Measurements from ENCODE around the gene KRTAP25-1. TPM values are rescaled to one million over a fixed set of nuclear protein-coding genes. Genes with fewer than 3 reads are reported as not detected.

KRTAP25-1 gene
- total RNA-seq, 1 experiment from 2014 or later: not detected

DNA sequence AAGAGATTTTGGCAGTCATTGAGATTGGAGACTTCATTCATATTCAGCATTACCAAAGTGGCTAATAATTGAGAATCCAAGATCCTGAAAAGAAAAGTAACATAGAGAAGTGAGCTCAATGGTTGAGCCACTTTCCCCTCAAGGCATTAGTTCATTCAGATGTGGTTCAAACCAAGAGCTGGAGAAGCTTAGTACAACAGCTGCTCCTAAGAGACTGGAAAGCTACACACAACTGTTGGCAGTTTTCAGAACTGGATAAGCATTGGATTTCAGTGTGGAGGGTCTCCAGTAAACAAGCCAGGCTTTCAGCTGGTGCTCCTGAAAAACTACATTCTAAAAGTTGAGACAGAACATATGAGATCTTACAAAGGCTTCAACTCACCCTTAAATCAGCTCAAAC lies 44.3 kb downstream of the KRTAP25-1 start:
- TF ChIP-seq, protein P1, sequence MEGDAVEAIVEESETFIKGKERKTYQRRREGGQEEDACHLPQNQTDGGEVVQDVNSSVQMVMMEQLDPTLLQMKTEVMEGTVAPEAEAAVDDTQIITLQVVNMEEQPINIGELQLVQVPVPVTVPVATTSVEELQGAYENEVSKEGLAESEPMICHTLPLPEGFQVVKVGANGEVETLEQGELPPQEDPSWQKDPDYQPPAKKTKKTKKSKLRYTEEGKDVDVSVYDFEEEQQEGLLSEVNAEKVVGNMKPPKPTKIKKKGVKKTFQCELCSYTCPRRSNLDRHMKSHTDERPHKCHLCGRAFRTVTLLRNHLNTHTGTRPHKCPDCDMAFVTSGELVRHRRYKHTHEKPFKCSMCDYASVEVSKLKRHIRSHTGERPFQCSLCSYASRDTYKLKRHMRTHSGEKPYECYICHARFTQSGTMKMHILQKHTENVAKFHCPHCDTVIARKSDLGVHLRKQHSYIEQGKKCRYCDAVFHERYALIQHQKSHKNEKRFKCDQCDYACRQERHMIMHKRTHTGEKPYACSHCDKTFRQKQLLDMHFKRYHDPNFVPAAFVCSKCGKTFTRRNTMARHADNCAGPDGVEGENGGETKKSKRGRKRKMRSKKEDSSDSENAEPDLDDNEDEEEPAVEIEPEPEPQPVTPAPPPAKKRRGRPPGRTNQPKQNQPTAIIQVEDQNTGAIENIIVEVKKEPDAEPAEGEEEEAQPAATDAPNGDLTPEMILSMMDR (IDR thresholded peaks at IDR 0.05; ENCODE audit: unreplicated experiment): no peak
- BruUV-seq (replicated peaks): no TSS peak

DNA sequence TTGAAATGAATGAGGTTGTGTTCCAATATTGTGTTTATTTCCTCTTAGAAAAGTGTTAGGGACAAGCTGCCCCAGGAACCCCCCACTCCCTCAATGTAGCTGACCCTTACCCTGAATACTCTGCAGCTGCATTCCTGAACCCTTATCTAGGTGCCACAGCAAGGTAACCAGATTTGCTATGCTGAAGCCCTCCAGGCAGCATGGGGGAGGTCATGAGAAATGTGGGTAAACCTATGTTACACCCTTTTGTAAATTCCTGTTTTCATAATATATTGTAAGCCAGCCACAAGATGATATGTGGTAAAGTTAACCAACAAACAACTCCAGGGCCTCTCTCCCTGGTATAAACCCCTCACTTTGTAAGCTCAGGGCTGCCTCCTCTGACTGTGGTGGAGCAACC lies 45.6 kb downstream of the KRTAP25-1 start:
- DNase-seq (ENCODE audit: unreplicated experiment): no peak

More for the DNA sequence above, 44.3 kb downstream of the KRTAP25-1 start:
- no peak overlapping the region for H3K4me3 Mint-ChIP-seq (ENCODE audit: unreplicated experiment)
- no peak overlapping the region for H3K27ac Mint-ChIP-seq (ENCODE audit: low read depth, unreplicated experiment)
- POLR2A ChIA-PET: no interaction called here
- H3K9me3 Mint-ChIP-seq (ENCODE audit: unreplicated experiment): no peaks in the 10 kb centered on the region
- no peaks in the 10 kb centered on the region for H3K36me3 Mint-ChIP-seq (ENCODE audit: insufficient read depth, unreplicated experiment)
- intact Hi-C loops (cut with micrococcal nuclease): no loop called here
- no peaks in the 10 kb centered on the region for H3K27me3 Mint-ChIP-seq (ENCODE audit: insufficient read depth, unreplicated experiment)
- no peaks in the 10 kb centered on the region for H3K4me1 Mint-ChIP-seq (ENCODE audit: insufficient read depth, unreplicated experiment)
- DNase-seq (ENCODE audit: unreplicated experiment): no peak
- CTCF ChIA-PET: interaction anchor here (1.2 to 3.3 kb wide), 2 partner anchors 12 to 50 kb away, joined by 3 to 14 read pairs; no protein-coding TSS in a partner anchor

DNA sequence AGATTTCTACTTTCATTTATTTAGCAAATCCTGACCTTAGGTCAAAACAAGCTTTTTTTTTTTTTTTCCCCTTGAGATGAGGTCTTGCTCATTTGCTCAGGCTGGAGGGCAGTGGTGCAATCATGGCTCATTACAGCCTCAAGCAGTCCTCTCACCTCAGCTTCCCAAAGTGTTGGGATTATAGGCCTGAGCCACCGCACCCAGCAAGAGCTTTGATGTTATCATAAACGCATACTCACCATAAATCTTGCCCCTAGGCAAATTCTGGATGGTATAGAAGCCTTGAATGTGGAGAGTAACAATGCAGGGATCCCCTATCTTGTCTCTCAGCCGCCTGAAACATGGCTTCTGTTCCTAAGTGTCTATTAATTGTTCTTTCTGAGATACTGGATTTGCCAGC lies 48.7 kb downstream of the KRTAP25-1 start:
- TF ChIP-seq, protein P1 (IDR thresholded peaks at IDR 0.05; ENCODE audit: unreplicated experiment): no peak
- no TSS peak for BruUV-seq (replicated peaks)
- no peak for DNase-seq (ENCODE audit: unreplicated experiment)
- Mint-ChIP-seq H3K27ac (ENCODE audit: low read depth, unreplicated experiment) (no peak overlapping the region), H3K4me1 (ENCODE audit: insufficient read depth, unreplicated experiment) (no peaks in the 10 kb centered on the region), H3K4me3 (ENCODE audit: unreplicated experiment) (no peak overlapping the region), H3K27me3 (ENCODE audit: insufficient read depth, unreplicated experiment) (no peaks in the 10 kb centered on the region), H3K36me3 (ENCODE audit: insufficient read depth, unreplicated experiment) (no peaks in the 10 kb centered on the region), H3K9me3 (ENCODE audit: unreplicated experiment) (no peaks in the 10 kb centered on the region)
- ChIA-PET POLR2A (interaction anchor here (0.8 kb wide), 1 partner anchor 13 kb away, joined by 3 read pairs; no protein-coding TSS in a partner anchor), CTCF (interaction anchor here (0.6 to 1.3 kb wide), 4 partner anchors 30 to 1373 kb away, joined by 3 to 4 read pairs (median 3); no protein-coding TSS in a partner anchor)
- intact Hi-C loops (cut with micrococcal nuclease): no loop called here

More for the DNA sequence above, 45.6 kb downstream of the KRTAP25-1 start:
- POLR2A ChIA-PET: no interaction called here
- no peaks in the 10 kb centered on the region for H3K4me1 Mint-ChIP-seq (ENCODE audit: insufficient read depth, unreplicated experiment)
- intact Hi-C loops (cut with micrococcal nuclease): no loop called here
- TF ChIP-seq, protein P1 (IDR thresholded peaks at IDR 0.05; ENCODE audit: unreplicated experiment): no peak
- H3K9me3 Mint-ChIP-seq (ENCODE audit: unreplicated experiment): no peaks in the 10 kb centered on the region
- H3K4me3 Mint-ChIP-seq (ENCODE audit: unreplicated experiment): no peak overlapping the region
- no peaks in the 10 kb centered on the region for H3K36me3 Mint-ChIP-seq (ENCODE audit: insufficient read depth, unreplicated experiment)
- H3K27ac Mint-ChIP-seq (ENCODE audit: low read depth, unreplicated experiment): no peak overlapping the region
- CTCF ChIA-PET: interaction anchor here (0.6 to 3.3 kb wide), 3 partner anchors 14 to 49 kb away, joined by 3 to 14 read pairs (median 3); no protein-coding TSS in a partner anchor
- no TSS peak for BruUV-seq (replicated peaks)
- H3K27me3 Mint-ChIP-seq (ENCODE audit: insufficient read depth, unreplicated experiment): no peaks in the 10 kb centered on the region

Other genes with a start within 250 kb of the KRTAP25-1 start
- not detected in 2 replicates for gene CLDN17, start 122.7 kb downstream of the KRTAP25-1 start, total RNA-seq (2022)
- not detected in 2 replicates for gene CLDN8, start 73.4 kb downstream of the KRTAP25-1 start, total RNA-seq (2022)
- gene KRTAP24-1, start 6.6 kb downstream of the KRTAP25-1 start, total RNA-seq (2022): not detected in 2 replicates
- not detected in 2 replicates for gene KRTAP26-1, start 30.8 kb upstream of the KRTAP25-1 start, total RNA-seq (2022)
- not detected in 2 replicates for gene KRTAP27-1, start 48.2 kb upstream of the KRTAP25-1 start, total RNA-seq (2022)
- not detected in 2 replicates for gene KRTAP23-1, start 59.1 kb upstream of the KRTAP25-1 start, total RNA-seq (2022)
- gene KRTAP13-2, start 82.8 kb upstream of the KRTAP25-1 start, total RNA-seq (2022): not detected in 2 replicates
- not detected in 2 replicates for gene KRTAP13-1, start 106.5 kb upstream of the KRTAP25-1 start, total RNA-seq (2022)
- not detected in 2 replicates for gene KRTAP13-3, start 136.4 kb upstream of the KRTAP25-1 start, total RNA-seq (2022)
- not detected in 2 replicates for gene KRTAP13-4, start 140.7 kb upstream of the KRTAP25-1 start, total RNA-seq (2022)
- not detected in 2 replicates for gene KRTAP15-1, start 150.8 kb upstream of the KRTAP25-1 start, total RNA-seq (2022)
- gene KRTAP19-1, start 190.9 kb upstream of the KRTAP25-1 start, total RNA-seq (2022): not detected in 2 replicates
- not detected in 2 replicates for gene KRTAP19-2, start 197.9 kb upstream of the KRTAP25-1 start, total RNA-seq (2022)
- gene KRTAP19-3, start 202.5 kb upstream of the KRTAP25-1 start, total RNA-seq (2022): not detected in 2 replicates
- gene KRTAP19-4, start 207.7 kb upstream of the KRTAP25-1 start, total RNA-seq (2022): not detected in 2 replicates
- not detected in 2 replicates for gene KRTAP19-5, start 212.6 kb upstream of the KRTAP25-1 start, total RNA-seq (2022)

Data from MCF 10A (cell line).